Effector memory CD4-positive, alpha-beta T cell (primary cell): ENCODE measurements around the gene CNGA2.

Experiments
- DNase-seq, 3 donors: peaks; one replicate each; pipeline ENCODE4 v3.0.0-alpha.2; 2020
- H3K27ac ChIP-seq: 2 replicates; pipeline ENCODE4 v1.7.0; 2013; ENCODE audit warnings: mild to moderate bottlenecking, low read length, moderate library complexity; ENCODE audit not compliant: insufficient read depth, poor library complexity, severe bottlenecking
- H3K27me3 ChIP-seq: replicated peaks from 2 replicates; pipeline ENCODE4 v1.7.0; 2013; ENCODE audit warnings: mild to moderate bottlenecking, low read length; ENCODE audit not compliant: insufficient read depth, control insufficient read depth, poor library complexity, severe bottlenecking
- H3K36me3 ChIP-seq: 2 replicates; pipeline ENCODE4 v1.7.0; 2013; ENCODE audit warnings: mild to moderate bottlenecking, low read length, moderate library complexity; ENCODE audit not compliant: control insufficient read depth, insufficient read depth
- H3K4me1 ChIP-seq: 2 replicates; pipeline ENCODE4 v1.7.0; 2013; ENCODE audit warnings: low read length, mild to moderate bottlenecking; ENCODE audit not compliant: control insufficient read depth, insufficient read depth, poor library complexity, severe bottlenecking
- H3K4me3 ChIP-seq: 2 replicates; pipeline ENCODE4 v1.7.0; 2013; ENCODE audit warnings: low read length, low read depth, mild to moderate bottlenecking; ENCODE audit not compliant: insufficient read depth, poor library complexity, severe bottlenecking
- H3K9me3 ChIP-seq: 2 replicates; pipeline ENCODE4 v1.7.0; 2013; ENCODE audit warnings: mild to moderate bottlenecking, low read length, moderate library complexity; ENCODE audit not compliant: control insufficient read depth

The CNGA2 gene

GRCh38 chrX:151699746-151700145 is 34.8 kb upstream of the CNGA2 start:
- H3K4me1 ChIP-seq: no peaks in the 10 kb centered on the region

GRCh38 chrX:151700581-151700980 is 34.0 kb upstream of the CNGA2 start:
- Histone ChIP-seq H3K4me3 (no peak overlapping the region), H3K27me3 (no peaks in the 10 kb centered on the region), H3K36me3 (no peaks in the 10 kb centered on the region), H3K27ac (no peak overlapping the region), H3K9me3 (no peaks in the 10 kb centered on the region), H3K4me1 (no peaks in the 10 kb centered on the region)
- no peak for DNase-seq

More at GRCh38 chrX:151699746-151700145, 34.8 kb upstream of the CNGA2 start:
- DNase-seq: no peak
- H3K36me3 ChIP-seq: no peaks in the 10 kb centered on the region
- H3K27ac ChIP-seq: no peak overlapping the region
- no peaks in the 10 kb centered on the region for H3K27me3 ChIP-seq
- H3K9me3 ChIP-seq: no peaks in the 10 kb centered on the region
- H3K4me3 ChIP-seq: no peak overlapping the region

GRCh38 chrX:151701071-151701470 is 33.5 kb upstream of the CNGA2 start:
- Histone ChIP-seq H3K27ac (no peak overlapping the region), H3K36me3 (no peaks in the 10 kb centered on the region), H3K9me3 (no peaks in the 10 kb centered on the region), H3K4me3 (no peak overlapping the region), H3K4me1 (no peaks in the 10 kb centered on the region), H3K27me3 (no peaks in the 10 kb centered on the region)
- DNase-seq: no peak

- Histone ChIP-seq H3K9me3 (no peaks in the 10 kb centered on the region), H3K27me3 (no peaks in the 10 kb centered on the region), H3K4me1 (no peaks in the 10 kb centered on the region), H3K27ac (no peak overlapping the region), H3K4me3 (no peak overlapping the region), H3K36me3 (no peaks in the 10 kb centered on the region)
- no peak for DNase-seq
Observed at GRCh38 chrX:151701531-151701930, 33.0 kb upstream of the CNGA2 start.

GRCh38 chrX:151702026-151702714 is 32.4 kb upstream of the CNGA2 start:
- Histone ChIP-seq H3K27ac (no peak overlapping the region), H3K4me1 (no peaks in the 10 kb centered on the region), H3K9me3 (no peaks in the 10 kb centered on the region), H3K27me3 (no peaks in the 10 kb centered on the region), H3K36me3 (no peaks in the 10 kb centered on the region), H3K4me3 (no peak overlapping the region)
- DNase-seq: no peak

GRCh38 chrX:151702741-151703340 is 31.7 kb upstream of the CNGA2 start:
- DNase-seq: no peak
- H3K9me3 ChIP-seq: no peaks in the 10 kb centered on the region
- H3K27me3 ChIP-seq: no peaks in the 10 kb centered on the region
- H3K36me3 ChIP-seq: no peaks in the 10 kb centered on the region
- H3K4me3 ChIP-seq: no peak overlapping the region
- no peaks in the 10 kb centered on the region for H3K4me1 ChIP-seq
- H3K27ac ChIP-seq: no peak overlapping the region

- Histone ChIP-seq H3K4me3 (no peak overlapping the region), H3K27ac (no peak overlapping the region), H3K4me1 (no peaks in the 10 kb centered on the region), H3K9me3 (no peaks in the 10 kb centered on the region), H3K36me3 (no peaks in the 10 kb centered on the region), H3K27me3 (no peaks in the 10 kb centered on the region)
- no peak for DNase-seq
Observed at GRCh38 chrX:151703487-151703886, 31.1 kb upstream of the CNGA2 start.

GRCh38 chrX:151704041-151704663 is 30.4 kb upstream of the CNGA2 start:
- H3K9me3 ChIP-seq: no peaks in the 10 kb centered on the region
- no peaks in the 10 kb centered on the region for H3K36me3 ChIP-seq
- no peak overlapping the region for H3K27ac ChIP-seq
- no peaks in the 10 kb centered on the region for H3K27me3 ChIP-seq
- H3K4me1 ChIP-seq: no peaks in the 10 kb centered on the region
- H3K4me3 ChIP-seq: no peak overlapping the region
- no peak for DNase-seq

GRCh38 chrX:151708821-151709220 is 25.7 kb upstream of the CNGA2 start:
- H3K27me3 ChIP-seq: no peaks in the 10 kb centered on the region
- no peaks in the 10 kb centered on the region for H3K4me1 ChIP-seq
- no peaks in the 10 kb centered on the region for H3K36me3 ChIP-seq
- DNase-seq: no peak
- no peaks in the 10 kb centered on the region for H3K9me3 ChIP-seq
- no peak overlapping the region for H3K4me3 ChIP-seq
- no peak overlapping the region for H3K27ac ChIP-seq

- Histone ChIP-seq H3K4me3 (no peak overlapping the region), H3K4me1 (no peaks in the 10 kb centered on the region), H3K27ac (no peak overlapping the region), H3K36me3 (no peaks in the 10 kb centered on the region), H3K27me3 (no peaks in the 10 kb centered on the region), H3K9me3 (no peaks in the 10 kb centered on the region)
- DNase-seq: no peak
Observed at GRCh38 chrX:151710457-151710856, 24.1 kb upstream of the CNGA2 start.
